HFF-Myc (cell line): ENCODE data around the gene CEACAM7.

Source experiments
- DNase-seq: peaks from one replicate; pipeline ENCODE4 v3.0.0-alpha.2; 2011; ENCODE audit warnings: low read depth; ENCODE audit errors: extremely low read depth
- H3K4me3 ChIP-seq: replicated peaks from 2 replicates; pipeline ENCODE4 v1.5.1; 2011; ENCODE audit warnings: low read depth, mild to moderate bottlenecking, control low read depth, low read length
- CTCF ChIP-seq: IDR thresholded peaks from 2 replicates; pipeline ENCODE4 v1.5.1; 2012; ENCODE audit warnings: mild to moderate bottlenecking, low read depth, low read length, control low read depth; ENCODE audit errors: missing control alignments

Gene CEACAM7

DNA sequence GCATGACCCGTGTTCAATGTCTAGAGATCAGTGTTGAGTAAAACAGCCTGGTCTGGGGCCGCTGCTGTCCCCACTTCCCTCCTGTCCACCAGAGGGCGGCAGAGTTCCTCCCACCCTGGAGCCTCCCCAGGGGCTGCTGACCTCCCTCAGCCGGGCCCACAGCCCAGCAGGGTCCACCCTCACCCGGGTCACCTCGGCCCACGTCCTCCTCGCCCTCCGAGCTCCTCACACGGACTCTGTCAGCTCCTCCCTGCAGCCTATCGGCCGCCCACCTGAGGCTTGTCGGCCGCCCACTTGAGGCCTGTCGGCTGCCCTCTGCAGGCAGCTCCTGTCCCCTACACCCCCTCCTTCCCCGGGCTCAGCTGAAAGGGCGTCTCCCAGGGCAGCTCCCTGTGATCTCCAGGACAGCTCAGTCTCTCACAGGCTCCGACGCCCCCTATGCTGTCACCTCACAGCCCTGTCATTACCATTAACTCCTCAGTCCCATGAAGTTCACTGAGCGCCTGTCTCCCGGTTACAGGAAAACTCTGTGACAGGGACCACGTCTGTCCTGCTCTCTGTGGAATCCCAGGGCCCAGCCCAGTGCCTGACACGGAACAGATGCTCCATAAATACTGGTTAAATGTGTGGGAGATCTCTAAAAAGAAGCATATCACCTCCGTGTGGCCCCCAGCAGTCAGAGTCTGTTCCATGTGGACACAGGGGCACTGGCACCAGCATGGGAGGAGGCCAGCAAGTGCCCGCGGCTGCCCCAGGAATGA lies 18.9 kb upstream of the CEACAM7 start:
- no peak overlapping the region for H3K4me3 ChIP-seq
- no peak for DNase-seq
- peak; percentile 87 for TF ChIP-seq CTCF

DNA sequence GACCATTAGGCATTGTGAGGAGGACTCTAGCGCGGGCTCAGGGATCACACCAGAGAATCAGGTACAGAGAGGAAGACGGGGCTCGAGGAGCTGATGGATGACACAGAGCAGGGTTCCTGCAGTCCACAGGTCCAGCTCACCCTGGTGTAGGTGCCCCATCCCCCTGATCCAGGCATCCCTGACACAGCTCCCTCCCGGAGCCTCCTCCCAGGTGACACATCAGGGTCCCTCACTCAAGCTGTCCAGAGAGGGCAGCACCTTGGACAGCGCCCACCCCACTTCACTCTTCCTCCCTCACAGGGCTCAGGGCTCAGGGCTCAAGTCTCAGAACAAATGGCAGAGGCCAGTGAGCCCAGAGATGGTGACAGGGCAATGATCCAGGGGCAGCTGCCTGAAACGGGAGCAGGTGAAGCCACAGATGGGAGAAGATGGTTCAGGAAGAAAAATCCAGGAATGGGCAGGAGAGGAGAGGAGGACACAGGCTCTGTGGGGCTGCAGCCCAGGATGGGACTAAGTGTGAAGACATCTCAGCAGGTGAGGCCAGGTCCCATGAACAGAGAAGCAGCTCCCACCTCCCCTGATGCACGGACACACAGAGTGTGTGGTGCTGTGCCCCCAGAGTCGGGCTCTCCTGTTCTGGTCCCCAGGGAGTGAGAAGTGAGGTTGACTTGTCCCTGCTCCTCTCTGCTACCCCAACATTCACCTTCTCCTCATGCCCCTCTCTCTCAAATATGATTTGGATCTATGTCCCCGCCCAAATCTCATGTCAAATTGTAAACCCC lies 17.5 kb upstream of the CEACAM7 start:
- no peak for DNase-seq
- TF ChIP-seq CTCF = no peak

GRCh38 chr19:41703602-41704293 lies 15.7 kb upstream of the CEACAM7 start:
- no peak overlapping the region for H3K4me3 ChIP-seq
- TF ChIP-seq CTCF = no peak
- DNase-seq = no peak

More for the DNA sequence above, 17.5 kb upstream of the CEACAM7 start:
- H3K4me3 ChIP-seq = no peak overlapping the region

GRCh38 chr19:41702171-41702651 lies 14.1 kb upstream of the CEACAM7 start:
- no peak for DNase-seq
- H3K4me3 ChIP-seq = no peak overlapping the region
- TF ChIP-seq CTCF = no peak

DNA sequence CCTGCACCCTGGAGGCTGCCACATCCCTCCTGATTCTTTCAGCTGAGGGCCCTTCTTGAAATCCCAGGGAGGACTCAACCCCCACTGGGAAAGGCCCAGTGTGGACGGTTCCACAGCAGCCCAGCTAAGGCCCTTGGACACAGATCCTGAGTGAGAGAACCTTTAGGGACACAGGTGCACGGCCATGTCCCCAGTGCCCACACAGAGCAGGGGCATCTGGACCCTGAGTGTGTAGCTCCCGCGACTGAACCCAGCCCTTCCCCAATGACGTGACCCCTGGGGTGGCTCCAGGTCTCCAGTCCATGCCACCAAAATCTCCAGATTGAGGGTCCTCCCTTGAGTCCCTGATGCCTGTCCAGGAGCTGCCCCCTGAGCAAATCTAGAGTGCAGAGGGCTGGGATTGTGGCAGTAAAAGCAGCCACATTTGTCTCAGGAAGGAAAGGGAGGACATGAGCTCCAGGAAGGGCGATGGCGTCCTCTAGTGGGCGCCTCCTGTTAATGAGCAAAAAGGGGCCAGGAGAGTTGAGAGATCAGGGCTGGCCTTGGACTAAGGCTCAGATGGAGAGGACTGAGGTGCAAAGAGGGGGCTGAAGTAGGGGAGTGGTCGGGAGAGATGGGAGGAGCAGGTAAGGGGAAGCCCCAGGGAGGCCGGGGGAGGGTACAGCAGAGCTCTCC lies 13.5 kb upstream of the CEACAM7 start:
- TF ChIP-seq CTCF = peak; percentile 43
- DNase-seq = no peak

More for the DNA sequence above, 13.5 kb upstream of the CEACAM7 start:
- no peak overlapping the region for H3K4me3 ChIP-seq
